HL-60 (cell line): ENCODE data around the gene DENND1A.
"Not testable (repeated sequence)": the region's sequence is repeated elsewhere in the genome, so short reads cannot be mapped to it uniquely, and the experiment has no call there.

Experiments
- DNase-seq, 2 experiments: peaks; one replicate each; pipeline ENCODE4 v3.0.0-alpha.2; 2010 to 2020; ENCODE audit warnings: low read depth in 1 of 2, low spot score in 1 of 2
- H3K27ac ChIP-seq: fragments of 250-450 bp; sonication (Bioruptor Pico); replicated peaks from 2 replicates; pipeline ENCODE4 v1.5.1; 2020; ENCODE audit warnings: mild to moderate bottlenecking, moderate library complexity
- H3K27me3 ChIP-seq: fragments of 250-450 bp; sonication (Bioruptor Pico); 2 replicates; pipeline ENCODE4 v1.5.1; 2021; ENCODE audit warnings: mild to moderate bottlenecking, moderate library complexity; ENCODE audit not compliant: insufficient read depth, poor library complexity, severe bottlenecking
- H3K4me3 ChIP-seq: replicated peaks from 2 replicates; pipeline ENCODE4 v1.5.1; 2011; ENCODE audit warnings: mild to moderate bottlenecking, control low read depth, low read length; ENCODE audit not compliant: insufficient read depth
- GABPA ChIP-seq: IDR thresholded peaks from 2 replicates; pipeline ENCODE4 v1.6.1; 2012; ENCODE audit warnings: low read depth
- POLR2AphosphoS5 ChIP-seq: IDR thresholded peaks from 2 replicates; pipeline ENCODE4 v1.6.1; 2012; ENCODE audit warnings: low read depth
- SPI1 ChIP-seq: IDR thresholded peaks from 2 replicates; pipeline ENCODE4 v1.6.1; 2012; ENCODE audit warnings: low read depth, mild to moderate bottlenecking, borderline replicate concordance
- TF ChIP-seq, protein P1 (sequence below): IDR thresholded peaks from one replicate; pipeline ENCODE4 v1.5.1; 2011; ENCODE audit warnings: low read length, control low read depth, inconsistent platforms; ENCODE audit not compliant: insufficient read depth
- TF ChIP-seq, protein P2 (sequence below): IDR thresholded peaks from 2 replicates; pipeline ENCODE4 v1.6.1; 2012; ENCODE audit warnings: low read depth; ENCODE audit not compliant: insufficient replicate concordance

DENND1A gene

DNA sequence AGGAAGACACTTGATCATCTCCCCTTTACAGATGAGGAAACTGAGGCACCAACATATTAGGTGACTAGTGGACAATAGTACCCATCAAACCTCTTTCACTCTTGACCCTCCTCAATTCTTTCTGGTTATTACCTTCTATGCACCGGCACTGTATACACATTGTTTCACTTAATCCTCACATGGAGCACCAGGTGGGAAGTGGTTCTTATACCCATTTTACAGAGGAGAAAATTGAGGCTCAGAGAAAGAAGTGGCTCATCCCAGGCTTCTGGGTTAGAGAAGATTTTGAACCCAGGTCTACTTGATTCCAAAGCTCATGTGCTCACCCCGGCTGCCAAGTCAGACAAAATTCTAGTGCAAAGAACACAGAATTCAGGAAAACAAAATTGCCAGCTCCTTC lies 17.4 kb upstream of the DENND1A start:
- no peak for TF ChIP-seq GABPA
- no peak for TF ChIP-seq POLR2AphosphoS5
- TF ChIP-seq, protein P1, sequence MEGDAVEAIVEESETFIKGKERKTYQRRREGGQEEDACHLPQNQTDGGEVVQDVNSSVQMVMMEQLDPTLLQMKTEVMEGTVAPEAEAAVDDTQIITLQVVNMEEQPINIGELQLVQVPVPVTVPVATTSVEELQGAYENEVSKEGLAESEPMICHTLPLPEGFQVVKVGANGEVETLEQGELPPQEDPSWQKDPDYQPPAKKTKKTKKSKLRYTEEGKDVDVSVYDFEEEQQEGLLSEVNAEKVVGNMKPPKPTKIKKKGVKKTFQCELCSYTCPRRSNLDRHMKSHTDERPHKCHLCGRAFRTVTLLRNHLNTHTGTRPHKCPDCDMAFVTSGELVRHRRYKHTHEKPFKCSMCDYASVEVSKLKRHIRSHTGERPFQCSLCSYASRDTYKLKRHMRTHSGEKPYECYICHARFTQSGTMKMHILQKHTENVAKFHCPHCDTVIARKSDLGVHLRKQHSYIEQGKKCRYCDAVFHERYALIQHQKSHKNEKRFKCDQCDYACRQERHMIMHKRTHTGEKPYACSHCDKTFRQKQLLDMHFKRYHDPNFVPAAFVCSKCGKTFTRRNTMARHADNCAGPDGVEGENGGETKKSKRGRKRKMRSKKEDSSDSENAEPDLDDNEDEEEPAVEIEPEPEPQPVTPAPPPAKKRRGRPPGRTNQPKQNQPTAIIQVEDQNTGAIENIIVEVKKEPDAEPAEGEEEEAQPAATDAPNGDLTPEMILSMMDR = no peak
- no peak for TF ChIP-seq SPI1
- TF ChIP-seq, protein P2, sequence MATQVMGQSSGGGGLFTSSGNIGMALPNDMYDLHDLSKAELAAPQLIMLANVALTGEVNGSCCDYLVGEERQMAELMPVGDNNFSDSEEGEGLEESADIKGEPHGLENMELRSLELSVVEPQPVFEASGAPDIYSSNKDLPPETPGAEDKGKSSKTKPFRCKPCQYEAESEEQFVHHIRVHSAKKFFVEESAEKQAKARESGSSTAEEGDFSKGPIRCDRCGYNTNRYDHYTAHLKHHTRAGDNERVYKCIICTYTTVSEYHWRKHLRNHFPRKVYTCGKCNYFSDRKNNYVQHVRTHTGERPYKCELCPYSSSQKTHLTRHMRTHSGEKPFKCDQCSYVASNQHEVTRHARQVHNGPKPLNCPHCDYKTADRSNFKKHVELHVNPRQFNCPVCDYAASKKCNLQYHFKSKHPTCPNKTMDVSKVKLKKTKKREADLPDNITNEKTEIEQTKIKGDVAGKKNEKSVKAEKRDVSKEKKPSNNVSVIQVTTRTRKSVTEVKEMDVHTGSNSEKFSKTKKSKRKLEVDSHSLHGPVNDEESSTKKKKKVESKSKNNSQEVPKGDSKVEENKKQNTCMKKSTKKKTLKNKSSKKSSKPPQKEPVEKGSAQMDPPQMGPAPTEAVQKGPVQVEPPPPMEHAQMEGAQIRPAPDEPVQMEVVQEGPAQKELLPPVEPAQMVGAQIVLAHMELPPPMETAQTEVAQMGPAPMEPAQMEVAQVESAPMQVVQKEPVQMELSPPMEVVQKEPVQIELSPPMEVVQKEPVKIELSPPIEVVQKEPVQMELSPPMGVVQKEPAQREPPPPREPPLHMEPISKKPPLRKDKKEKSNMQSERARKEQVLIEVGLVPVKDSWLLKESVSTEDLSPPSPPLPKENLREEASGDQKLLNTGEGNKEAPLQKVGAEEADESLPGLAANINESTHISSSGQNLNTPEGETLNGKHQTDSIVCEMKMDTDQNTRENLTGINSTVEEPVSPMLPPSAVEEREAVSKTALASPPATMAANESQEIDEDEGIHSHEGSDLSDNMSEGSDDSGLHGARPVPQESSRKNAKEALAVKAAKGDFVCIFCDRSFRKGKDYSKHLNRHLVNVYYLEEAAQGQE = no peak
- no peak for DNase-seq
- no peak overlapping the region for H3K27ac ChIP-seq

DNA sequence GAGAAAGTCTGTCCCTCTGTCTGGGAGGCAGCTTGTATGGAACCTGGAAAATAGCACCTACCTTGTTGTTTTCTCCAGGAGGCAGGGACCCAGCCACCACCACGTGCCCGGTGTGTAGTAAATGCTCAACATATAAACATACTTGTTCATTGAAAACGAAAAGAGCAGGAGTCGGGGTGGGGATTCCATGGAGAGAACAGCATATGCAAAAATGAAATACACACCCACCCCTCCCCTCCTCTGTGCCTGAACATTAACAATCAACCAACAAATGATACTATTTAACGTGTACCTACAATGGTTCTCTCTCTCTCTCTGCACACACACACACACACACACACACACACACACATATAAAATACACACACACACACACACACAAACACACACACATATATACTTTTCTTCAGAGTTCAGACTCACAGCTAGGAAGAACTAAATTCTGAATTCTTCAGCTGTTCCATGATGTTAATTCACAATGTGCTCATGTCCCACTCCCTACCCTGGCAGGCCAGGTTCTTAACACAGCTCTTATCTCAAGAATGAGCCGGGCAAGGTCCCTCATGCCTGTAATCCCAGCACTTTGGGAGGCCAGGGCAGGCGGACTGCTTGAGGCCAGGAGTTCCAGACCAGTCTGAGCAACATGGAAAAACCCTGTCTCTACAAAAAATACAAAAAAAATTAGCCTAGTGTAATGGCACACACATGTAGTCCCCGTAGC lies 16.3 kb upstream of the DENND1A start:
- TF ChIP-seq GABPA (no peak), SPI1 (no peak)
- TF ChIP-seq, protein P1 = no peak
- DNase-seq = no peak
- Histone ChIP-seq H3K27me3 (no peaks in the 10 kb centered on the region), H3K4me3 (no peak overlapping the region), H3K27ac (no peak overlapping the region)

More for the DNA sequence above, 17.4 kb upstream of the DENND1A start:
- Histone ChIP-seq H3K4me3 (no peak overlapping the region), H3K27me3 (no peaks in the 10 kb centered on the region)

DNA sequence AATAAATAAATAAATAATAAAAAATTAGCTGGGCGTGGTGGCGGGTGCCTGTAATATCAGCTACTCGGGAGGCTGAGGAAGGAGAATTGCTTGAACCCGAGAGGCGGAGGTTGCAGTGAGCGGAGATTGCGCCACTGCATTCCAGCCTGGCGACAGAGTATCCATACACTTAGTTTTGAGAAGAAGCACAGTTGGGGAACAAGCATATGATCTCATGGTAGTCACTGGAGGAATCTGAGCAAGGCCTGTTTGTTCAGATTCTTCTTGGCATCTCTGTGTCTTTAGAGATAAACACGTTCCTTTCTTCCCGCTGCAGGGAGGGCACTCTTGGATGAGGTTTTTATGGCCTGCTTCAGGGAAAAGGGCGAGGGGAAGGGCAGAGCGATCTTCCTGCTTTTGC lies 15.6 kb upstream of the DENND1A start:
- Histone ChIP-seq H3K4me3 (no peak overlapping the region), H3K27me3 (no peaks in the 10 kb centered on the region), H3K27ac (no peak overlapping the region)
- TF ChIP-seq, protein P2 = no peak
- TF ChIP-seq, protein P1 = no peak
- TF ChIP-seq SPI1 (no peak), POLR2AphosphoS5 (no peak), GABPA (no peak)
- DNase-seq = no peak

DNA sequence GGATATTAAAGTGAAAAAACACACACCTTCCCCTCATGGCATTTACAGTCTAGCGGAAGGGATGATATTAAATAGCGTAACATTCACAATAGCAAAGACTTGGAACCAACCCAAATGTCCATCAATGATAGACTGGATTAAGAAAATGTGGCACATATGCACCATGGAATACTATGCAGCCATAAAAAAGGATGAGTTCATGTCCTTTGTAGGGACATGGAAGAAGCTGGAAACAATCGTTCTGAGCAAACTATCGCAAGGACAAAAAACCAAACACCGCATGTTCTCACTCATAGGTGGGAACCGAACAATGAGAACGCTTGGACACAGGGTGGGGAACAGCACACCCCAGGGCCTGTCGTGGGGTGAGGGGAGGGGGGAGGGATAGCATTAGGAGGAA lies 14.5 kb upstream of the DENND1A start:
- not testable (repeated sequence) for H3K27me3 ChIP-seq, H3K27ac ChIP-seq, DNase-seq, H3K4me3 ChIP-seq
